ENCODE measurements around the gene FCN2.

Gene FCN2

DNA sequence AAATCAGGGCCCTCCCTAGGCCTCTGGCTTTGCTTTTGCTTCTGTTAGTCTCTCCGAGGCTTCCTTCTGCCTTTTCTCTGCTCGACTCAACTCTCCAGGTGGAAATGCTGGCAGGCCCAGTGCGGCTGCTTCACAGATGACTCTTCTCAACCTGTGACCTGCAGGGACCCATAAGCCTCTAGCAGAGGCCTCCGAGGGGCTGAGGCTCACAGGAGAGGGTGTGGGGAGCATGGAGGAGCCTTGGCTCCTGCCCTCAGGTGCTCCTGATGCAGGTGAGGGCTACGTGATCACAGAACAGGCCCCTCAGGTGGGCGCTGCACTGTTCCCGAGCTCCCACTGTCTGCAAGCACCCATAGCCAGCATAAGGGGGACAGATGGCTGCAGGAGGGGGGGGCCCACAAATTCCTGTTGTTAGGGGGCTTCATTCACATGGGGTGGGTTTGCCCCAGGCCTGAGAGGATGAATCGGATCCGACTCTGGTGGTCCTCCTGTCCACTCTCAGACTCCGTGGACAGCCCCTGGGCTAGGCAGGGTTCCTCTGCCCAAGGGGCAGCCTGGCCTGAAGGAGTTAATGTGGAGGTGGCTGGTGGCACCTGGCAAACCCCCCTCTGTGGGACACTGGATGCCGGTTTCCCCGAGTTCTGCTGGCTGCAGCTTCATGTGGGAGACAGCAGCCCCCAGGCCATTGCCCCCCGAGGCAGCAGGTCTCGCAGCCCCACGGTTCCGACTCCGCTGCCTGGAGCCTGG is 10.9 kb upstream of the FCN2 start:
- peak; percentile 55 for DNase-seq

DNA sequence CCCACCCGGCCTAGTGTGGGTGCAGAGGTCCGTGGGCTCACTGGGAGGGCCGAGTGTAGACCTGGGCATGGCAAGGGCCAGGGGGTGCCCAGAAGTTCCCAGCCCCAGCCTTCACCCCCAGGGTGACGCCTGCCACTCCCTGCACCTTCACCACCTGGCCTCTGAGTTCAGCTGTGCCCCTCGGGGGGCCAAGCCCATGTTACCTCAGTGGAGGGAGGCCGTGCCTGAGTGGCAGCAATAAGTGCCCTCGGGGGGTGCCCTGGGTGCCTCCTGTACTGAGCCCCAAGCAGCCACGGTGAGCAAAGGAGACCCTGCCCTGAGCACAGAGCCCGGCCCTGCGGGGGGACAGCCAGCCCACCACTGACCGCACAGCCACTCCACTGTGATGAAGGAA is 10.3 kb upstream of the FCN2 start:
- no peak for DNase-seq

DNA sequence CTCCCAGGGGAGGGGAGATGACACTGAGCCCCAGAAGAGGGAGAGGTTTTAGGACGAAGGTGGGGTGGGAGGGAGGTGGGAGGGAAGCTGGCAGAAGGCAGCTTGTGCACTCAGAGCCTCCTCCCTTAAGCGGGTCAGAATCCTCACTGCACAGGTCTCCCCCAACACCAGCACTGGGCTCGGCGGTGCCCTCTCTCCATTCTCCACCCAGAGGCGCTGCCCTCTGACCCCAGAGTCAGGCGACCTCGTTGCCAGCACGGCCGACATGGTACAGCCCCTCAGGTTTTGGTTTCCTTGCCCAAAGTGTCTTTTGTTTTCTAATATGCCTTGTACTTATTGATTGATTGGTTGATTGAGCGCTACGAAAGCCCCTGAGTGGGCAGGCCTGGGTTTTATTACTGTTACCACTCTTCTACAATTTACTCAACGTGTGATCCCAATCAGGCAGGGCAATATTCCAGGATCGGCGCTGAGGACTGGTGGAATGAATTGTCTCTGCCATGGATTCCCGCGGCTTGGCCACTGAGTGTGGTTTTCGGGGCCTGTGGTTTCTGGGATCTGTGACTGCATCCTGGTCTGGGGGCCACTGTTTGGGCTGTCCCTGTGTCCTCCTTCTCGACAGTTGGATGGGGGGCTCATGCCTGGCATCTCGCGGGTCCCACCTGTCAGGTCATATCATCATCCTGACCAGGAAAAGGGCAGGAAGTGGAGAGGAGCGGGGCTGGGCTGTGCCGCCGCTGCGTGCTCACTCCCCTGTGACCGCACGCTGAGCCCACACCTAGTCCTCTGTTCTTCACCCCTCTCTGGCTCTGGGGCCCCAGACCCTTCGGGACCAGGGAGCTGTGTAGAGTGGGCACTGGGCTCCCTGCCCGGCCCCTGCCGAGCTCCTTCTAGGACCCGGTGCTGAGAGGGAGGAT is 9.6 kb upstream of the FCN2 start:
- no peak for DNase-seq

DNA sequence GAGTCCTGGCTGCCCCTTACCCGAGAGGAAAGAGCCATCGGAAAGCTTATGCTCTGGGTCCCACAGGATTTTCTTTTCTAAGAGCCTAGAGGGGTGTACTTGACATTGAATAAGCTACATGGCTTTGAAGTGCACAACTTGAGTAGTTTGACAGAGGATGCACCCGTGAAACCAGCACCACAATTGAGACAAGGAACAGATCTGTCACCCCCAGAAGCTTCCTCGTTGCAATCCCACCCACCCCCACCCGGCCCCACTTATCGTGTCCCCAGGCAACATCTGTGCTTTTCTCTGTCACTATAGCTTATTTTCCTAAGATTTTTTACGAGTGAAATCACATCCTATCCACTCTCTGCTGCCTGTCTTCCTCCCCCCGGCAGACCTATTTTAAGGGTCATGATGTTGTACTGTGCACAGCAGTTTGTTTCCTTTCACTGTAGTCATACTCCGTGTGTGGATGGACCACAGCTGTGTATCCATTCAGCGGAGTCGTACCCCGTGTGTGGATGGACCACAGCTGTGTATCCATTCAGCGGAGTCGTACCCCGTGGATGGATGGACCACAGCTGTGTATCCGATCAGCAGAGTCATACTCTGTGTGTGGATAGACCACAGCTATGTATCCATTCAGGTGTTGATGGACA is 8.8 kb upstream of the FCN2 start:
- DNase-seq = no peak

DNA sequence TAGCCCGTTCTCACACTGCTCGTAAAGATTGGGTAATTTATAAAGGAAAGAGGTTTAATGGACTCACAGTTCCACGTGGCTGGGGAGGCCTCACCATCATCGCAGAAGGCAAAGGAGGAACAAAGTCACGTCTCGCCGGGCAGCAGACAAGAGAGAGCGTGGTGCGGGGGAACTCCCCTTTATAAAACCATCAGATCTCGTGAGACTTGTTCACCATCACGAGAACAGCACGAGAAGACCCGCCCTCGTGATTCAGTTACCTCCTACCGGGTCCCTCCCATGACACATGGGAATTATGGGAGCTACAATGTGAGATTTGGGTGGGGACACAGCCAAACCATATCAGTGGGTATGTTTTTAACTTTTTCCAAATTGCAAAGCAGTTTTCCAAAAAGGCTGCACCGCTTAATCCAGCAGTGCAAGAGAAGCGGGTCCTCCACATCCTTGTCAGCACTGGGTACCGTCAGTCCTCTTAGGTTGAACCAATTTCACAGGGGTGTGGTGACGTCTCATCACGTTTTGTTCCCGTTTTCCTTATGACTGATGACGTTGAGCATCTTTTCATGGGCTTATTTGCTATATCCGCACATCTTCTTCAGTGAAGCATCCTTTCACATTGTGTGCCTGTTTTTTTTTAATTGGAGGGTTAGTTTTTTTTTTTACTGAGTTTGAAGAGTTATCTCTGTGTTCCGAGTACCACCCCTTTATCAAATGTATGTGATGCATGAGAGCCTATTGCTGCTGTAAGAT is 8.0 kb upstream of the FCN2 start:
- DNase-seq = no peak

DNA sequence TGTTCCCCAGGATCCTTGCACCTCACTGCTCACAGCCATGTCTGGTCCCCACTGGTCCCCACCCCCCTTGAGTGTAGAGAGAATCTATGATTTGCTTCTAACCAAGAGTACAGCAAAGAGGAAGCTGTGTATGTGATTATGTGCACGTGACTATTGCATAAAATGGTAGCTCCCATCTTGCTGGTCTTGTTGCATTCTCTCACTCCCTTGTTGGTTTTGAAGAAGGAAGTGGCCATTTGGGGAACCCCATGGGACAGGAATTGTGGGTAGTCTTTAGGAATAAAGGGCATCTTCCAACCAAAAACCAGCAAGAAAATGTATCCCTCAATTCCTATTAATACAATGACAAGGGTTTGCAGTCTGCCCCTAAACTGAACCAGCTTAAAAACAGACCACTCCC is 5.2 kb upstream of the FCN2 start:
- no peak for DNase-seq

GRCh38 chr9:134877541-134877940 is 3.1 kb upstream of the FCN2 start:
- DNase-seq = no peak

DNA sequence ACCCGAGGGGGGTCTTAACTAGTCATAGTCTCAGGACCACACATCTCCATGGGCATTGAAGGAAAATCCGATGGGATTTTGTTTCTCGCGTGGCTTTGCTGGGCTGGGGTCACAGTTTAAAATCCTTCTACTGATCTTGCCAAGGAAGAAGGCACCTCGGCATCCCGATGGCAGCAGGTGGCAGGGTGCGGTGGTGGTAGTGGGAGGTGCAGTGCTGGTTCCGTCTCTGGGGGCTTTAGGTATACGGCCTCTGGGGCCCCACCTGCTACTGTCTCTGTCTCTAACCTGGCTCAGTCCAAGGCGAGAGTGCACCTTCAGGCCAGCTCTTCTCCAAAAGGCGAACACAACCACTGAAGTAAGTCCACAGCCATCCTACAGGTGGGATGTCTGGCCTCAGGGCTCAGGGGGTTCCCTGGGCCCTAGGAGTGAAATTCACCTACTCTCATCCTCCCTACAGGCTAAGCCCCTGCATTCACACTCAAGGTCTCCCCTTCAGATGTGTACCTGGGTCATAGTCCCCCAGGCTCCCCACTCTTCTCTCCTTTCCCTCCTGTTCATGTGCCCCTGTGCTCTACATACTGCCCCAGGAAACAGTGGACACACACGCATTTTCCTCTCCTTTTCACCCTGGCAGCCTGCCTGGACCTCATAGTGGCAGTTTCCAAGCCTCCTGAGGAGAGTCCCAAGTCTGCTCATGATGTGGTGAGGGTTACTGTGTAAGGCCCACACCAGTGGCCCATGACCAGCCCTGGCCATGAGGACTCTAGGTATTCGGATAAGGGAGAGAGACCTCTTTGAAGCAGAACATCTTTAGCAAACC is 736 bp upstream of the FCN2 start:
- no peak for DNase-seq

DNA sequence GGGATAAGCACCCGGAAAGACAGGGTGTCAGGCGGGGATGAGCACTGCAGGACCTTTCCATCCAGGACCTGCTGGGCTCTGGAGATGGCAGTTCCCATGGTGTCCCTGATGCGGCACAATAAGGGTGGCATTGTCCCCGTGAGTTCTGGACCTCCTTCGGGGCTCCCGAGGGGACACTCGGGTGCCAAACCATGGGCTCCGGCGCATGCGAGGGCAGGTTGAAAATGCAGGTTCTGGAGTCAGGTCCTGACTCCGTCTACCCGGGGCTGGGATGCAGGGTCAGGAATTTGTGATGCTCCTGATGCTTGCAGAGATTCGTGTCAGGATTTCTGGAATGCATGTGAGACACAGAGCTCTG is 682 bp downstream of the FCN2 start:
- no peak for DNase-seq

DNA sequence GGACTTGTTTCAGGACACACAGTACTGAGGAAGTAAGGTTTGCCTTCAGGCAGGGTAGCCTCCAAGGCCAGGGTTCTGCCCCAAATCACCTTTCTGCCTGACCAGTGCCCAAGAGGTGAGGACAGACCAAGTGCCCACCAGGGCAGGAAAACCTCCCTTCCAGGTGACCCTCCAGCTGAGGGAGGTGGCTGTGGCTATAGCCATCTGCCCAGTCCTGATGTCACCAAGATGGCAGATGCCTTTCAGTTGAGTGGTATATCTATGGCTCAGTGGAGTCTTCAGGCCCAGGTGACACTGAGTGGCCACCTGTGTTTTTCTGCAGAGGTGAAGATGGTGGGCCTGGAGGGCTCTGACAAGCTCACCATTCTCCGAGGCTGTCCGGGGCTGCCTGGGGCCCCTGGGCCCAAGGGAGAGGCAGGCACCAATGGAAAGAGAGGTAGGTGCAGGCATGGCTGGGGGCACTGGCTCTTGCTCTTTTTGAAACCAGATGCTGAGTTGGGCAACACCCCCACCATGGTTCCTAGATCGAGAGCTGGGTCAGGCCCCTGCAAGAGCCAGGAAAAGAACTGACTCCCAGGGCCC is 1.7 kb downstream of the FCN2 start:
- no peak for DNase-seq

DNA sequence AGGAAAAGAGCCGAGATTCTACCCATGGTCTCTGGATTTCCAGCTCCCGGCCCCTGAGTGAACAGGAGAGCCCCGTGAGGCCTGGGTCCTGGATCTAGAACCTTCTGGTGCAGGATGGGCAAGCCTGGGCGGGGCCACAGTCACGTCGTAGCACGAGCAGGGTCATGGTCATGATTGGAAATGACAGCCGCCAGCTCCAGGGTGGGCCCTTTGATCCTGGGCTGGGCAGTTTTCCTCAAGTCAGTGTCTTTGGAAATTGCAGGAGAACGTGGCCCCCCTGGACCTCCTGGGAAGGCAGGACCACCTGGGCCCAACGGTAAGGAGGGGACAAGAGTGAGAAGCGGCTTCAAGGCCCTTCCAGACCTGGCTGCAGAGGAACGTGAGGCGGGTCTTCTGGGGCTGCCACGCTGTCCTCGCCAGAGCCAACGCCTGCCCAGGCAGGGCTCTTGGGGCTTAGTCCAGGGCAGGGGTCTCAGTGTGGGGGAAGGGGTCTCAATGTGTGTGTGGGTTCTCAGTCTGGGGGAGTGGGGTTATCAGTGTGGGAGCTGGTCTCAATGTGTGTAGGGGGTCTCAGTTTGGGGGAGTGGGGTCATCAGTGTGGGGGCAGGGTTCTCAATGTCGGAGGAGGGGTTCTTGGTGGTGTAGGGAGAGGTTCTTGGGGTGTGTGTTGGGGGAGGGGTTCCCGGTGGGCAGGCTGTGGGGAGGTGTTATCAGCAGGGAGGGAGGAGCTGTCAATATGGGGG is 2.6 kb downstream of the FCN2 start:
- DNase-seq = no peak

GRCh38 chr9:134884492-134884891 is 3.9 kb downstream of the FCN2 start:
- no peak for DNase-seq

DNA sequence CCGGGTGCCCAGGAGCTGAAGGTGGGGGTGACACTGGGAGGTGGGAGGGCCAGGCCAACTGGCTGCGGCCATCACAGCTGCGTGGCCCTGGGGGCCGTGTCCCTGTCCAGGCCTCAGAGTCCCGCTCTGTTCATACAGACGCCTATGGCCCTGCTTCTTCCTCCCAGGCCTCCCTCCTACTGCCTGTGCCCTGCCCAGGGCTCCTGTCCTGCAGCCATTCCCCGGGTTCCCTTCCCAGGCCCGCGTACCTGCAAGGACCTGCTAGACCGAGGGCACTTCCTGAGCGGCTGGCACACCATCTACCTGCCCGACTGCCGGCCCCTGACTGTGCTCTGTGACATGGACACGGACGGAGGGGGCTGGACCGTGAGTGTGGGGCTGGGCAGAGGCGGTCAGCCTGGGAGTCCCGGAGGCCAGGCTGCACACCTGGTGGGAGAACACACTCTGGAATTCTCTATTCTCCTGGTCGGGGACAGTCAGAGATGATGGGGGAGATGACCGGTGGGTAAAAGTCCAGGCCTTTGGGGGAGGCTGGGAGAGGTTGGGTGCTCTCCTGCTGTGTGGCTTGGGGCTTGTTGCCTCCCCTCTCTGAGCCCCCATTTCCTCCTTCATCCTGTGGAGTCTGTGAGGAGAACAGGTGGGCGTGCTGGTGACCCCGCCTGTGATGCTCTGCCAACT is 4.5 kb downstream of the FCN2 start:
- DNase-seq = no peak

DNA sequence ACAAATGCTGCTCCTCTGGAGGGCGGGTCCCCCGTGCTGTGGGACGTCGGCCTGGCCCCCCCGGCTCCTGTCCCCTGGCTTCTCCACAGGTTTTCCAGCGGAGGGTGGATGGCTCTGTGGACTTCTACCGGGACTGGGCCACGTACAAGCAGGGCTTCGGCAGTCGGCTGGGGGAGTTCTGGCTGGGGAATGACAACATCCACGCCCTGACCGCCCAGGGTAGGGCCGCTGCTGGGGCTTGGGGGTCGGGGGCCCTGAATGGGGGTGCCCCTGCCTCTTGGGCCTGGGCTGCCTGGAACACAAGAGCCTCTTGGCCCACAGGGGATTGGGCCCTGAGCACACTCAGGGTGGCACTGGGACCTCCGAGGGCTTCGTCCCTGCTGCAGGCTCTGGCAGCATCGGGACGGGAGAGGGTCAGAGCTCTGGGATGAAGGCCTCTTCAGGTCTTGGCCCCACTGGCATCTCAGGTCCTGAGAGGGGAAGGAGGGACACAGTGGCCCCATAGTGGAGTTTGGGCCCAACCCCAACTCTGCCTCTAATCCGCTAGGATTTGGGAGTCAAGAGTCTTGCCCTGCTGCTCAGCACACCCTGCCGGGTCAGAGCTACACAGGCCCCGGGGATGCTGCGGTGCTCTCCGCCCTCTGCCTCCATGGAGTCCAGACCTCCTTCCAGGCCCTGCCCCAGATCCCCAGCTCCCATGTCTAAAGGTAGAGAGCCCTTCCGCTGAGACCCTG is 5.2 kb downstream of the FCN2 start:
- no peak for DNase-seq

- no peak for DNase-seq
Measured at GRCh38 chr9:134886413-134886913, 5.9 kb downstream of the FCN2 start.

DNA sequence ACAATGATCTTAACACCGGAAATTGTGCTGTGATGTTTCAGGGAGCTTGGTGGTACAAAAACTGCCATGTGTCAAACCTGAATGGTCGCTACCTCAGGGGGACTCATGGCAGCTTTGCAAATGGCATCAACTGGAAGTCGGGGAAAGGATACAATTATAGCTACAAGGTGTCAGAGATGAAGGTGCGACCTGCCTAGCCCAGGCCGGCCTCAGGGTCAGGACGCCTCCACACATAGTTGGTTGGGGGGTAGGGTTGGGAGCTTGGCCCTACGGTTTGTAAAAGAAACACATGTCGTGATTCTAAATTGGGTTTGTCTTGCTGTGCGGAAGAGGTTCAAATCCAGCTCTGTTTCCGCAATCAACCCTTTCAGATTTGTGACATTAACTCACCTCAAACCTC is 6.6 kb downstream of the FCN2 start:
- DNase-seq = no peak

DNA sequence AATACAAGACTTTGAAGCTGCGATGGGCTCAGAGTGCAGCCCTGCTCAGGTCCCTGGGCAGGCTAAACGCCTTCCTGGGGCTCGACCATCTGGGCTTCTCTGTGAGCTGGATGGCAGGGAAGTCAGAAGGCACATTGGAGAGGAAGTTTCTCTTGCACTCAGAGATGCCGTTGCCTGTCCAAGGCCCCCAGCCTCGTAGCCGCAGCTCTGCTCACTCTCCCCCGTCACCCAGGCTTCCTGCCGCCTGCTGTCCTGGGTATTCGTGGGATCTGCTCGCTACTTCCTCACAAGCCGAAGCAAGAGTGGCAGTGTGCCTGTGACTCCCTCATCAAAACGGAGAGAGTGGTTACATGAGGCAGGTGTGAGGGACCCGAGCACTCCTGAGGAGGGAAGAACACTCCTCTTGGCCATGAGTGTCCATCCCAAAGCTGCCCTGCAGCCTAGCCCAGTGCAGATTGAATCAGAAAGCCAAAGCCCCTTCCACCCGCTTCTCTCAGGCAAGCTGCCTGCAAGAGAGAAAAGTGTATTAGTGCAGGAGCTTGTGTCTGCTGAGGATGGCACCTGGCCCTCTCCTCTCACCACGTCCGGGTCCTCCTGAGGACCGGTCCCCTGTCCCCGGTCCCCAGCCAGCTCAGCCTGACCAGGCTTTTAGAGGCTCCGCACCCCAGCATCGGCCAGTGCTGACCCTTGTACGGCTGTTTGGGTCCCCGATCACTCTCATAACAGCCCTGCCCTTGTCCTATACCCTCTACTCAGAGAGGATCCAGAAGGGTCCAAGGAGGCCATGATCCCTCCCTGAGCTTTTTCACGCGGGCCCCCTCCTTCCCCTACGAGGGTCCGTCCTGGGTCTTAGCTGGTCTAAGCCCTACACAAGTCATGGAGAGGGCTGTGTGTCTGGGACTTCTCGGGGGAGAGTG is 7.3 kb downstream of the FCN2 start:
- DNase-seq = no peak

DNA sequence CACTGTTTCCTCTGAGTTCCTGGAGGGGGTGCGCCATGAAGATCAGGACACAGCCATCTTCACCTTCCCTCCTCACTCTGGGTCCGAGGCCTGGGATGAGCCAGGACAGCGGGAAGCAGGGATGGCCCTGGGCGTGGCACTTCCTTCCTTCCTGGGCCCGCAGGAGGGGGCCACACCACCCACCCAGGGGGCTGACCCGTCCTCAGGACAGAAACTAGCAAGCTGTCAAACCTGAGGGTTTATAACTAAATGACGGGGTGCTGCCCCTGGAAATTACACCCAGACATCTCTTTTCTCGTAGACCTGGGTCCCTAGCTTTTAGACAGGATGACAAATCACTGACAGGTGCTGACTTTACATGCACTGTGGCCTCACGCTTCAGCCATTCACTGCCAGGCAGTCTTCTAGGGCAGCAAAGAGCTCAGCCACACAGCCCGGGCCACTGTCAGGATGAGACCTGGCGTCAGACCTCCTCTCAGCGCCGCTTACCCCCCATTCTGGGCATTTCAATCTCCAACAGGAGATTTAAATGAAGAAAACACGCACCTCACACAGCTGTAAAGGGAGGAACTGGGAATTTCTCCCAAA is 8.1 kb downstream of the FCN2 start:
- DNase-seq = no peak
